ENCODE data around the gene SYNGR1.

The SYNGR1 gene

GRCh38 chr22:39316440-39317083, 33.2 kb upstream of the SYNGR1 start:
- Histone ChIP-seq H2BK120ac (ENCODE audit: insufficient read depth, low read length, poor library complexity) (no peak overlapping the region), H3K27ac (ENCODE audit: low read depth, low read length) (no peak overlapping the region), H3K23ac (ENCODE audit: low read length) (no peak overlapping the region), H4K12ac (ENCODE audit: low read depth, low read length) (no peak overlapping the region), H3K79me2 (ENCODE audit: control insufficient read depth, insufficient read depth, low read length, poor library complexity) (peaks cover 19% of the 10 kb centered on the region), H3K36me3 (ENCODE audit: control insufficient read depth in 1 of 2, insufficient read depth in 2 of 2, low read length in 2 of 2) (peaks cover 59 to 66% of the 10 kb centered on the region in 2 experiments), H3K9ac (ENCODE audit: low read length) (no peak overlapping the region), H2BK5ac (ENCODE audit: low read depth, low read length, poor library complexity) (no peak overlapping the region), H4K8ac (ENCODE audit: low read depth, low read length) (no peak overlapping the region), H4K91ac (ENCODE audit: low read depth, low read length) (no peak overlapping the region), H3K4ac (ENCODE audit: low read depth, low read length) (no peak overlapping the region), H3K4me1 (ENCODE audit: control insufficient read depth in 1 of 2, insufficient read depth in 2 of 2, low read length in 2 of 2) (peaks cover 11 to 15% of the 10 kb centered on the region in 2 experiments), H2AK5ac (ENCODE audit: low read length) (no peak overlapping the region), H3K4me3 (ENCODE audit: low read depth, low read length) (no peak overlapping the region), H3K79me1 (ENCODE audit: low read length) (peaks cover 12% of the 10 kb centered on the region), H3K14ac (ENCODE audit: low read length) (no peak overlapping the region), H3K4me2 (ENCODE audit: low read length) (peak overlapping the region; percentile 90), H2BK12ac (ENCODE audit: low read length) (no peak overlapping the region), H3K18ac (ENCODE audit: low read length) (no peak overlapping the region), H3K27me3 (ENCODE audit: insufficient read depth, low read length) (no peaks in the 10 kb centered on the region), H3K9me3 (ENCODE audit: insufficient read depth, low read depth, low read length) (peaks cover 2% of the 10 kb centered on the region), H2AFZ (ENCODE audit: insufficient read depth, low read length, poor library complexity) (no peak overlapping the region)
- DNase-seq: peak; percentile 87 to 92
- no CpG with 5 or more reads among the region's 17 CpGs for WGBS (ENCODE audit: extremely low coverage, insufficient coverage, insufficient read length)

- Histone ChIP-seq H2AFZ (ENCODE audit: insufficient read depth, low read length, poor library complexity) (no peak overlapping the region), H3K18ac (ENCODE audit: low read length) (no peak overlapping the region), H3K79me2 (ENCODE audit: control insufficient read depth, insufficient read depth, low read length, poor library complexity) (peaks cover 19% of the 10 kb centered on the region), H2BK5ac (ENCODE audit: low read depth, low read length, poor library complexity) (no peak overlapping the region), H3K4ac (ENCODE audit: low read depth, low read length) (peak overlapping the region; percentile 39), H4K12ac (ENCODE audit: low read depth, low read length) (no peak overlapping the region), H3K14ac (ENCODE audit: low read length) (no peak overlapping the region), H3K9me3 (ENCODE audit: insufficient read depth, low read depth, low read length) (peaks cover 2% of the 10 kb centered on the region), H2BK12ac (ENCODE audit: low read length) (no peak overlapping the region), H3K27me3 (ENCODE audit: insufficient read depth, low read length) (no peaks in the 10 kb centered on the region), H4K8ac (ENCODE audit: low read depth, low read length) (no peak overlapping the region), H3K27ac (ENCODE audit: low read depth, low read length) (peak overlapping the region; percentile 12), H4K91ac (ENCODE audit: low read depth, low read length) (no peak overlapping the region), H3K36me3 (ENCODE audit: control insufficient read depth in 1 of 2, insufficient read depth in 2 of 2, low read length in 2 of 2) (peaks cover 52 to 59% of the 10 kb centered on the region in 2 experiments), H2AK5ac (ENCODE audit: low read length) (no peak overlapping the region), H3K79me1 (ENCODE audit: low read length) (peaks cover 12% of the 10 kb centered on the region), H3K4me1 (ENCODE audit: control insufficient read depth in 1 of 2, insufficient read depth in 2 of 2, low read length in 2 of 2) (peaks cover 11 to 12% of the 10 kb centered on the region in 2 experiments), H3K4me2 (ENCODE audit: low read length) (peak overlapping the region; percentile 90), H3K9ac (ENCODE audit: low read length) (peak overlapping the region; percentile 35), H3K4me3 (ENCODE audit: low read depth, low read length) (no peak overlapping the region), H2BK120ac (ENCODE audit: insufficient read depth, low read length, poor library complexity) (no peak overlapping the region), H3K23ac (ENCODE audit: low read length) (no peak overlapping the region)
- WGBS (ENCODE audit: extremely low coverage, insufficient coverage, insufficient read length): no CpG with 5 or more reads among the region's 9 CpGs
- DNase-seq: peak in 1 of 2 donors; percentile 22
These were observed 32.6 kb upstream of the SYNGR1 start for GRCh38 chr22:39317084-39317774.

- H4K12ac ChIP-seq (ENCODE audit: low read depth, low read length): no peak overlapping the region
- H2BK120ac ChIP-seq (ENCODE audit: insufficient read depth, low read length, poor library complexity): no peak overlapping the region
- peaks cover 45 to 52% of the 10 kb centered on the region in 2 experiments for H3K36me3 ChIP-seq (ENCODE audit: control insufficient read depth in 1 of 2, insufficient read depth in 2 of 2, low read length in 2 of 2)
- peak overlapping the region; percentile 12 for H3K27ac ChIP-seq (ENCODE audit: low read depth, low read length)
- H3K4me1 ChIP-seq (ENCODE audit: control insufficient read depth in 1 of 2, insufficient read depth in 2 of 2, low read length in 2 of 2): peaks cover 11 to 12% of the 10 kb centered on the region in 2 experiments
- H2AFZ ChIP-seq (ENCODE audit: insufficient read depth, low read length, poor library complexity): no peak overlapping the region
- peak overlapping the region; percentile 65 for H3K4me3 ChIP-seq (ENCODE audit: low read depth, low read length)
- no peak overlapping the region for H2BK5ac ChIP-seq (ENCODE audit: low read depth, low read length, poor library complexity)
- peaks cover 12% of the 10 kb centered on the region for H3K79me1 ChIP-seq (ENCODE audit: low read length)
- no CpG with 5 or more reads among the region's 9 CpGs for WGBS (ENCODE audit: extremely low coverage, insufficient coverage, insufficient read length)
- no peak overlapping the region for H3K23ac ChIP-seq (ENCODE audit: low read length)
- no peak overlapping the region for H4K8ac ChIP-seq (ENCODE audit: low read depth, low read length)
- no peak overlapping the region for H3K14ac ChIP-seq (ENCODE audit: low read length)
- peak in 1 of 2 donors; percentile 32 for DNase-seq
- peaks cover 19% of the 10 kb centered on the region for H3K79me2 ChIP-seq (ENCODE audit: control insufficient read depth, insufficient read depth, low read length, poor library complexity)
- H3K18ac ChIP-seq (ENCODE audit: low read length): no peak overlapping the region
- no peak overlapping the region for H2AK5ac ChIP-seq (ENCODE audit: low read length)
- H2BK12ac ChIP-seq (ENCODE audit: low read length): no peak overlapping the region
- no peaks in the 10 kb centered on the region for H3K27me3 ChIP-seq (ENCODE audit: insufficient read depth, low read length)
- H4K91ac ChIP-seq (ENCODE audit: low read depth, low read length): no peak overlapping the region
- peak overlapping the region; percentile 90 for H3K4me2 ChIP-seq (ENCODE audit: low read length)
- H3K9ac ChIP-seq (ENCODE audit: low read length): peak overlapping the region; percentile 98
- peak overlapping the region; percentile 97 for H3K4ac ChIP-seq (ENCODE audit: low read depth, low read length)
- H3K9me3 ChIP-seq (ENCODE audit: insufficient read depth, low read depth, low read length): peaks cover 2% of the 10 kb centered on the region
These were observed 31.9 kb upstream of the SYNGR1 start for GRCh38 chr22:39317775-39318506.

- Histone ChIP-seq H3K18ac (ENCODE audit: low read length) (peak overlapping the region; percentile 85), H3K27me3 (ENCODE audit: insufficient read depth, low read length) (no peaks in the 10 kb centered on the region), H2BK12ac (ENCODE audit: low read length) (no peak overlapping the region), H3K9me3 (ENCODE audit: insufficient read depth, low read depth, low read length) (peaks cover 2% of the 10 kb centered on the region), H4K8ac (ENCODE audit: low read depth, low read length) (peak overlapping the region; percentile 90), H2AK5ac (ENCODE audit: low read length) (peak overlapping the region; percentile 91), H3K27ac (ENCODE audit: low read depth, low read length) (peak overlapping the region; percentile 75), H3K4me3 (ENCODE audit: low read depth, low read length) (peak overlapping the region; percentile 82), H2BK120ac (ENCODE audit: insufficient read depth, low read length, poor library complexity) (peak overlapping the region; percentile 65), H4K91ac (ENCODE audit: low read depth, low read length) (peak overlapping the region; percentile 75), H3K14ac (ENCODE audit: low read length) (peak overlapping the region; percentile 80), H3K23ac (ENCODE audit: low read length) (no peak overlapping the region), H3K36me3 (ENCODE audit: control insufficient read depth in 1 of 2, insufficient read depth in 2 of 2, low read length in 2 of 2) (peaks cover 37 to 45% of the 10 kb centered on the region in 2 experiments), H3K79me1 (ENCODE audit: low read length) (peaks cover 12% of the 10 kb centered on the region), H3K79me2 (ENCODE audit: control insufficient read depth, insufficient read depth, low read length, poor library complexity) (peaks cover 19% of the 10 kb centered on the region), H3K4me2 (ENCODE audit: low read length) (peak overlapping the region; percentile 90), H2BK5ac (ENCODE audit: low read depth, low read length, poor library complexity) (peak overlapping the region; percentile 85), H4K12ac (ENCODE audit: low read depth, low read length) (peak overlapping the region; percentile 87), H3K9ac (ENCODE audit: low read length) (peak overlapping the region; percentile 98), H3K4ac (ENCODE audit: low read depth, low read length) (peak overlapping the region; percentile 97), H3K4me1 (ENCODE audit: control insufficient read depth in 1 of 2, insufficient read depth in 2 of 2, low read length in 2 of 2) (peaks cover 11 to 12% of the 10 kb centered on the region in 2 experiments), H2AFZ (ENCODE audit: insufficient read depth, low read length, poor library complexity) (no peak overlapping the region)
- DNase-seq: peak in 1 of 2 donors; percentile 27
- 100% methylated on average over 1 of the region's 26 CpGs for WGBS (ENCODE audit: extremely low coverage, insufficient coverage, insufficient read length)
These were observed 31.1 kb upstream of the SYNGR1 start for GRCh38 chr22:39318507-39319283.

Data from trophoblast cell (in vitro differentiated cells and primary cell).